T-helper 2 cell treated with Interferon-gamma antibody and Interleukin-4, amounts not matched to agents 5 μg/mL and 100 μg/mL, for 36 hours (primary cell): ENCODE measurements around the gene SH3RF3.

ENCODE experiments used
- DNase-seq: peaks from one replicate; pipeline ENCODE4 v3.0.0; 2021; ENCODE audit warnings: low spot score
- H3K27ac Mint-ChIP-seq: one replicate; pipeline ENCODE4 v1.8.0; 2021; ENCODE audit warnings: mild to moderate bottlenecking, mixed read lengths
- H3K27me3 Mint-ChIP-seq: one replicate; pipeline ENCODE4 v1.8.0; 2021; ENCODE audit warnings: low read depth, mixed read lengths
- H3K36me3 Mint-ChIP-seq: one replicate; pipeline ENCODE4 v1.8.0; 2021; ENCODE audit warnings: low read depth, mixed read lengths
- H3K4me1 Mint-ChIP-seq: one replicate; pipeline ENCODE4 v1.8.0; 2021; ENCODE audit warnings: low read depth, mixed read lengths
- H3K4me3 Mint-ChIP-seq: one replicate; pipeline ENCODE4 v1.8.0; 2022; ENCODE audit warnings: mild to moderate bottlenecking, moderate library complexity, mixed read lengths
- H3K9me3 Mint-ChIP-seq: one replicate; pipeline ENCODE4 v1.8.0; 2021; ENCODE audit warnings: mixed read lengths

The SH3RF3 gene

DNA sequence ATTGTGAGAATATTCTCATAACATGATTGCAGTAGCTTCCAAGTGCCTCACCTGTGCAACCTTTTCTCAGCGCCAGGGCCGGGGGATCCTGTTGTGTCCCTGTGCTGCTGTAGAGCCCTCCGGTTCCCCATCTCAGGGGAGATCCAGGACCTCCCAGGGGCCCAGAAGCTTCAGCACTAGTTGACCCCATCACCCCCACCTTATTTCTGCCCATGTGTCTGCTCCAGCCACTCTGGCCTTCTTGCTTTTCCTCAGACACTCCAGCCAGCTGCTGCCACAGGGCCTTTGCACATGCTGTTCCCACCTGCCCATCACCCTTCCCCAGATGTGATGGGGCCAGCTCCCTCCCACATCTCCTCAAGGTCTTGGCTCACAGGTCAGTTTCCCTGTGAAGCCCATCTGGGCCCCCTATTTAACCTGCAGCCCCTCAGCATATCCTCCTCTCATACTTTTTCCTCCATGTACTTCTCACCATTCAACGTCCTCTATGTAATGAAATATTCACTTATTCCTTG lies 258.3 kb downstream of the SH3RF3 start:
- Mint-ChIP-seq H3K27me3 (peaks cover 2% of the 10 kb centered on the region), H3K4me3 (no peak overlapping the region), H3K4me1 (no peaks in the 10 kb centered on the region), H3K27ac (no peak overlapping the region), H3K36me3 (no peaks in the 10 kb centered on the region), H3K9me3 (no peaks in the 10 kb centered on the region)
- no peak for DNase-seq

DNA sequence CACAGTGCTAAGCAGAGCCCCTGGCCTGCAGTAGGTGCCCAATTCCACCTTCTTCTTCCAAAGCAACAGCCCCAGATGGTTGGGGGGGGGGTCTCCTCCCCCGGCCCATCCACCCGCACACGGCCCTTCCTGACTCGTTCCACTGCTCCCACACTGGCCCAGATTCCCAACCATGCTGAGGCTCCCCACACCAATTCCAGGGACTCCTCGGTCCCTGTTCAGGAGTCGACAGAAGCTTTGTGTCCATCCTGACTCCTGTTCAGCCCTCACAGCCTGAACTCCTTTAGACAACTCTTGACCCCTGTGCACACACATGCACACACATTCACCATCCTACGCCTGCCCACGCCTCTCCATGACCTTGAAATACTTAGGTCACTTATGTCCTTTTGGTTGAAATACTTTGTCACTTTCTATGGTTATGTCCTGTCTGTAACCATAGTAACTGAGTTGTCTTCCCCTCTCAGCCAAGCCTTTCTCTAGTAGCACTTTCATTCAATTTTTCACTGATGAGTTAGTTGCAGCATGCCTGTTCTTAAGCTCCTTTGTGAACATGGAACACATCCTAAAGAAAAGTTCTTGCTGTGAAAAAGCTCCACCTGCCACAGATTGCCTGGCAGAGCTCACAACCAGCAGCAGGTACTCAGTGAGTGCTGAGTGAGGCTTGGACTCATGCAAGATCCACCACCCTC lies 258.9 kb downstream of the SH3RF3 start:
- H3K36me3 Mint-ChIP-seq = no peaks in the 10 kb centered on the region
- H3K9me3 Mint-ChIP-seq = no peaks in the 10 kb centered on the region
- H3K27me3 Mint-ChIP-seq = peaks cover 2% of the 10 kb centered on the region
- H3K27ac Mint-ChIP-seq = no peak overlapping the region
- no peaks in the 10 kb centered on the region for H3K4me1 Mint-ChIP-seq
- H3K4me3 Mint-ChIP-seq = no peak overlapping the region
- no peak for DNase-seq

DNA sequence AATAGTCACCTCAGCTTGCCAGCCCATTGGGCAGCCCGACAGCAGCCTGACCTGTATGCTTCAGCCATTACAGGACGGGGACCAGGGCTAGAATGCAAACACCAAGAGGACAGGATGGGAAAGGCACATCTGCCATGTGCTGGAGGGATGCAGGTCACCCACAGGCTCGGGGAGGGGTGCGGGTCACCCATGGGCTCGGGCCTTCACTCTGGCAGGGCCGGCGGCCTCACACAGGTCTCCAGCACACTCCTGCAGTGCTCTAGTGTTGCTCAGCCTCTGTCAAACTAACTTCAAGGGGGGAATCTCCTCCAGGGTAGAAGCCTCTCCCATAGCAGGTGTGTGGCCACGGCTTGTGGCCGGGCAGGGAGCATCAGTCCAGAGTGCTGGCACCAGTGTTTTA lies 262.2 kb downstream of the SH3RF3 start:
- no peak for DNase-seq

DNA sequence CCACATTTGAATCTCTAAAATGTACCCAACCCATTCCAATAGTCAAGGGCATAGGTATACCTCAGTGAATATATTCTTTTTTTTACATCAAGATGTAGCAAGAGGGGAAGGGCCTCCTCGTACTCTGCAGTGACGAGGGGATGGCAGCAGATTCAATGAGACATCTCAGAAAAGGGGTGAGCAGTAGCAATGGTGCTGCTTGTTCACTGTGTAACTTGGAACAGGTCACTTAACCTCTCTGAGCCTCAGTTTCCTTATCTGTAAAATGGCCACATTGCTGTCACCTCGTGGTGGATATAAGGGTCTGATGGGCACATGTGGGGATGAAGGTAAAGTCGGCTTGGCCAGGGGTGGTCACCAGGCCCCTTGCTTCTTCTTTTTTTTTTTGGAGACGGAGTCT lies 263.1 kb downstream of the SH3RF3 start:
- no peak overlapping the region for H3K4me3 Mint-ChIP-seq
- H3K27ac Mint-ChIP-seq = no peak overlapping the region
- DNase-seq = no peak

More for the DNA sequence above, 262.2 kb downstream of the SH3RF3 start:
- H3K4me3 Mint-ChIP-seq = no peak overlapping the region
- H3K27ac Mint-ChIP-seq = no peak overlapping the region
- no peaks in the 10 kb centered on the region for H3K9me3 Mint-ChIP-seq
- H3K4me1 Mint-ChIP-seq = no peaks in the 10 kb centered on the region
- H3K36me3 Mint-ChIP-seq = no peaks in the 10 kb centered on the region
- no peaks in the 10 kb centered on the region for H3K27me3 Mint-ChIP-seq

DNA sequence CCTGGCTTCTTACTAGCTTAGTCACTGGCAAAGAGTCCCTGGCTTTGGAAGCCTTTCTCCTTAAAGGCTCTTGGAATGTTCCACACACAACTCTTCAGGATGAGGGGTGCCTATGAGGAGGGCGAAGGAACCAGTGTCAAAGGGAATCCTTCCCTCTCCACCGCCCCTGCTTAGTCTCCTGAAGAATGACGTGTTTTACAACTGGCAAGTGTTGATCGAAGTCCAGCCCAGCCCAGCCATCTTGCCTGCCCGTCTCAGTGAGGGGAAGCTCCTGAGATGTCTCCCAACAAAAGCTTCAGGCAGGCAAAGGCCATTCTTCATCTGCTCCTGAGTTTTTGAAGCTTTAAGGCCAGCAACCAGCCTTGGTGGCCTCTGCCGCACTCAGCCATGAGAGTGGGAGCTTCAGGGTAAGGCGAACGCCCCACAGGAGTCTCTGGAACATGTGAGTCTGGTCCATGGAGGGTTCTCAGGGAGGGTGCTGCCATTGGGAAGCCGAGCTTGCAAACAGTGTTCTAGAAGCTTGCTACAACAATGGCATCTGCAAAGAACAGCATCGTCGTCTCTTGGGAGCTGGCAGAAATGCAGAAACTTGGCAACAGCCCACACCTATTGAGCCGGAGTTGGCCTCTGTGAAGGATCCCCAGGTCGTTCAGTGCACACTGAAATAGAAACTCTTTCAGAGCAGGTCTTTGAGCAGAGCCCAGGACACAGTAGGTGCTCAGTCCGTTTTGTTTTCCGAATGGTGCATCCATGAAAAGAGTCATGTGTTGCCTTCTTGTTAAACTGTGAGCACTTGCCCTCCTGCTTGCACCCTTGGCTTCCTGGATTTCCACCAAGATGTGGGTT lies 264.0 kb downstream of the SH3RF3 start:
- no peak overlapping the region for H3K27ac Mint-ChIP-seq
- no peaks in the 10 kb centered on the region for H3K36me3 Mint-ChIP-seq
- H3K4me1 Mint-ChIP-seq = no peaks in the 10 kb centered on the region
- DNase-seq = no peak
- no peak overlapping the region for H3K4me3 Mint-ChIP-seq
- no peaks in the 10 kb centered on the region for H3K9me3 Mint-ChIP-seq
- no peaks in the 10 kb centered on the region for H3K27me3 Mint-ChIP-seq

More for the DNA sequence above, 263.1 kb downstream of the SH3RF3 start:
- Mint-ChIP-seq H3K27me3 (no peaks in the 10 kb centered on the region), H3K9me3 (no peaks in the 10 kb centered on the region), H3K36me3 (no peaks in the 10 kb centered on the region), H3K4me1 (no peaks in the 10 kb centered on the region)

DNA sequence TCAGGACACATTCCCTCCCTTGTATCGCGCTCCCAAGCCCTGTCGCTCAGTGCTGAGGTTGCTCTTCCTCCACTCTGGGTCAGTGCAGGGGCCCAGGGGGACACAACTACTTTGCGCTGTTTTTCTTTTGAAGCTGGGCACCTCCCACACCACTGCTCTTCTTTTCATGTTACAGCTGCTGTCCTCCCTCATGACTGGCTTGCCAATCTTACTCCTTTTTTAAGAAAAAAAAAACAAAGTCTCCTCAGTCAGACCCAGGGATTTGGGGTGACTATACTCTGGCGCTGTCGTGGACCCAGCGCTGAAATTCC lies 264.6 kb downstream of the SH3RF3 start:
- no peaks in the 10 kb centered on the region for H3K9me3 Mint-ChIP-seq
- no peaks in the 10 kb centered on the region for H3K4me1 Mint-ChIP-seq
- H3K4me3 Mint-ChIP-seq = no peak overlapping the region
- DNase-seq = no peak
- no peaks in the 10 kb centered on the region for H3K27me3 Mint-ChIP-seq
- H3K36me3 Mint-ChIP-seq = no peaks in the 10 kb centered on the region
- no peak overlapping the region for H3K27ac Mint-ChIP-seq

DNA sequence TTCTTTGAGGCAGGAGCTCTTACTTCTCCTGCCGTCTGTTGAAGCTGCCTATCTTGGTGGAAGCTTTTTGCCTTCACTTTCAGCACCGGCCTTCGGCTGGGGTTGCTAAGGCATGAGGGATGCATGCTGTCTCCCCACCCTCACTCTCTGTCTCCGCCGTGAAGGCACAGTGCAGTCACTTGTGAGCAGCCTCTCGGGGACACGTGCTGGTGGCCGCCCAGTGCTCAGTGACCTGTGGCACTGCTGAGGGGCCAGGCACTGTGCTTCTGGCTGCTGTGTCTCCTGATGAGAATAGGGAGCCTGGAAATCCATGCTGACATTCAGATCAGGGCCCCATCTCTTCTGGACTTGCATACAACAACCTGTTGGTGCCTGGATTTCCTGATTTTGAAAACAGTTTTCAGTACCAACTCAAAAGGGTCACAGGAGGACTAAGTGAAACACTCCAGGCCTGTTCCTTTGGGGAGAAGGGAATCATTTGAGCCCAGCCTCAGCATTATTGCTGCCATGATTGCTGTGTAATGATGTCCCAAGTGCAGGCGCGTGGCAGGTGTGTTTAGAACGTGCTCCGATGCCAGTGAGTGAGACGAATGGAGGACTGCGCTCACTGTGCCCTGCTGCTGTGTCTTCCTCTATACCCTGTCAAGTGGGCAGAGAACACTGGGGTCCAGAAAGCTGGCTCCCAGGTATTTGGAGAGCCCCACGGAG lies 266.6 kb downstream of the SH3RF3 start:
- H3K4me3 Mint-ChIP-seq = no peak overlapping the region
- H3K27ac Mint-ChIP-seq = no peak overlapping the region
- H3K9me3 Mint-ChIP-seq = no peaks in the 10 kb centered on the region
- no peak for DNase-seq
- no peaks in the 10 kb centered on the region for H3K36me3 Mint-ChIP-seq
- H3K27me3 Mint-ChIP-seq = no peaks in the 10 kb centered on the region
- no peaks in the 10 kb centered on the region for H3K4me1 Mint-ChIP-seq

DNA sequence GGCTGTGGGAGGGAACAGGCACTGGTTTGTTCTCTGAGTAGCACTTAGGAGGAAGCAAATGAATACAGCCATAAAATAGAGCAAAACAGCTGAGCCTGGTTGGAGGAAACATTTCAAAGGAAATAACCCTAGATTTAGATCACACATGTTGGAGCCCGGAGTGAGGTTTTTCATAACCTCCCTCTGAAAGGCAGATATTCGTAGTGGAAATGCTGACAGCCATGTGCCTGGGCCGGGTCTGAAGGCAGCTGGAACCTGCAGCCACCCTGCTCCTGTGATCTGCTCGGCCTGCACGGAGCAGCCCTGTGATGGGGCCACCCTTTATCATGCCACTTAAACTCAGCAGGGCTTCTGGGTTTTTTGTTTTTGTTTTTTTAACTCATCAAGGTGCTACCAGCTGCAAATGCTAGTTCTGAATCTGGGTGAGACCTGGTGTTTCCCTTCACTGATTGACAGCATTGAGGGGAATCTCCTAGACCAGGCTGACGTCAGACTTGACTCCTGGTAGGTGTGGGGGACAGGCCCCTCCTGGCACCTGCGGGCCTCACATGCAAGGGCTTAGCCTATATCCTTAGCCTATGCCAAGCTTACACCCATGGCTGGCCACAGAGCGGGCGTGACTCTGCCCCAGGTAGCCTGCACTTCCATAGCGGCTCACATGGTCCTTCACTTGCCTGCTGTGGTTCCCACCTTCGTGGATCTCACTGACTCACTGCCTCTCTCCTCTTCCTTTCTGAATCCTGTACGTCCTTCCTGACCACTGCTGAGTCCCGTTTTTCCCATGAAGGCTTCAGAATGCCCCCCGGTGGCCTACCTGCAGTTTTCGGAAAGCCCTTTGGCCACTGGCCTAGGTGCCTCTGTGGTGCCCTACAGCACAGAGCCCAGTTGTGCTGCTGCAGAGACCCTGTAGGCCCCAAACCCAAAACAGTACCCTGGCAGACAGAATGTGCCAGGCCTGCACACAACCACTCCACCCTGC lies 267.5 kb downstream of the SH3RF3 start:
- peak overlapping the region; percentile 31 for H3K27ac Mint-ChIP-seq
- H3K9me3 Mint-ChIP-seq = no peaks in the 10 kb centered on the region
- no peak for DNase-seq
- no peaks in the 10 kb centered on the region for H3K4me1 Mint-ChIP-seq
- H3K36me3 Mint-ChIP-seq = no peaks in the 10 kb centered on the region
- no peaks in the 10 kb centered on the region for H3K27me3 Mint-ChIP-seq
- no peak overlapping the region for H3K4me3 Mint-ChIP-seq

DNA sequence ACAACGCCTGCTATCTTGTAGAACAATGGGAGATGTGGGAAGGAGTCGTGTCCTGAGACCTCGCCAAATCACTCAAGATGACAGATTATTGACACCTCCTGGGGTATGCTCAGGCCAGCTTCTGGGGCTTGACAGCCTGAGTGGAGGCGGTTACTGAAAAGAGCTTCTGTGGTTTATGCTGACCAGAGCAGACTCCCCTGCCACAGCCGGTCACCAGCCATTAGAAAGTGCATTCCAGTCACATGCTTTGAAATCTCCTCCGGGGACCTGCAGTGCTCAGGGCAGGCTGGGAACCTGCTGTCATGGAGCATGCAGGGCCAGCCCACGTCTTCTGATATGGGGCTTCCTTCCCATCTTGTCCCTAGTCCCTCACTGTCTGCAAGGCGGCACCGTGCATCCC lies 268.9 kb downstream of the SH3RF3 start:
- Mint-ChIP-seq H3K9me3 (no peaks in the 10 kb centered on the region), H3K27me3 (no peaks in the 10 kb centered on the region), H3K4me1 (no peaks in the 10 kb centered on the region), H3K27ac (no peak overlapping the region), H3K4me3 (no peak overlapping the region), H3K36me3 (no peaks in the 10 kb centered on the region)
- DNase-seq = no peak

DNA sequence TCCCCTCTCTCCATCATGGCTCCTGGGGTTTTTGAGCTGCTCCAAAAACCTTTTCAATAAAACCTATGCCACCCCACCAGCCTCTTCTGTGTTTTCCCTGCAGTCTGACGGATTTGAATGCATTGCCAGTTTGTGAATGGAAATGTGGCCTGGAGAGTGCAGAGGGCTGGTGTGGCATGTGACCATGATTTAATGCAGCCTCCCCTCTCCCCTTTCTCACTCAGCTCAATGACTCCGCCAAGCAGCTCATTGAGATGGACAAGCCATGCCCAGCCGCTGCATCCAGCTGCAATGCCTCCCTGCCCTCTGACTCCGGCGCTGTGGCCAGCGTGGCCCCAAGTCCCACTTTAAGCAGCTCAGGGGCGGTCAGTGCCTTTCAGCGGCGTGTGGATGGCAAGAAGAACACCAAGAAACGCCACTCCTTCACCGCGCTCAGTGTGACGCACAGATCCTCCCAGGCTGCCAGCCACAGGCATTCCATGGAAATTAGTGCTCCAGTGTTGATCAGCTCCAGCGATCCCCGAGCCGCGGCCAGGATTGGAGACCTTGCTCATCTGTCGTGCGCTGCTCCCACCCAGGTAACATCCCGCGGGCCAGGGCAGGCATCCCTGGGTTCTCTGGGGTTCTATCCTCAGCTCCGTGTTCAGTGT lies 269.5 kb downstream of the SH3RF3 start:
- H3K27me3 Mint-ChIP-seq = no peaks in the 10 kb centered on the region
- no peak for DNase-seq
- no peak overlapping the region for H3K27ac Mint-ChIP-seq
- H3K4me1 Mint-ChIP-seq = no peaks in the 10 kb centered on the region
- H3K4me3 Mint-ChIP-seq = no peak overlapping the region
- H3K9me3 Mint-ChIP-seq = no peaks in the 10 kb centered on the region
- H3K36me3 Mint-ChIP-seq = no peaks in the 10 kb centered on the region

DNA sequence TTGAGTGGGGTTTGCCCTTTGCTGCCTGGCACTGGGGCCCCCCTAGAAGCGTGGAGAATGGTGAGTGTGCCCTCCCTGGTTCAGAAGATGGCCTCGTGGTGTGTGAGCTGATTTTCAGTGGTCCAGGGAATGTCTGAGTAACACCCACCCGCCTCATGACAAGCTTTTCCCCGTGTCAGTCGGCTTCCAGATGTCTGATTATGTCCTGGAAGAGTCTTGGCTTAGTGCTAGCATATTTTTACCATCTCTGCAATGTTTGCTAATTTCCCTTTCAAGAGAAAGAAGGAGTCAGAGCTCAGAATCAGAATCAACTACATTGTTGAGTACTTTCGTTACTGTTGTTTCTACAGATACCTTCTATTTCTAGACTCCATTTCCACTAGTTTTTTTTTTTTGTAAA lies 270.1 kb downstream of the SH3RF3 start:
- no peak overlapping the region for H3K27ac Mint-ChIP-seq
- DNase-seq = no peak
- no peaks in the 10 kb centered on the region for H3K27me3 Mint-ChIP-seq
- no peaks in the 10 kb centered on the region for H3K9me3 Mint-ChIP-seq
- no peak overlapping the region for H3K4me3 Mint-ChIP-seq
- H3K36me3 Mint-ChIP-seq = no peaks in the 10 kb centered on the region
- H3K4me1 Mint-ChIP-seq = no peaks in the 10 kb centered on the region

DNA sequence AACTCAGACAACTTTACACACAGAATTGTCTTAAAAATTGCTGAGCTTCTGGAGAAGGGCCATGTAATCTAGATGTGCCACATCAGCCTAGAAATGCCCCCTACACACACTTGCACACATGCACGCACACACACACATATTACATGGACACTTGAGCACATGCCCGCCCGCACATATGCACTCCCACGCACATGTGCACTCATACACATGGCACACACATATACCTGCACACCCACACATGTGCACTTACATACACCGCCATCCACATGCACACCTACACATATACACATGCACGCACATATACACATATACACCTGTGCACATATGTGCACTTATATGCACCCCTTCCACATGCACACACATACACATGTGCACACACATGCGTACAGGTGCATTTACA lies 271.1 kb downstream of the SH3RF3 start:
- no peak overlapping the region for H3K27ac Mint-ChIP-seq
- H3K9me3 Mint-ChIP-seq = no peaks in the 10 kb centered on the region
- no peak for DNase-seq
- no peaks in the 10 kb centered on the region for H3K36me3 Mint-ChIP-seq
- H3K27me3 Mint-ChIP-seq = no peaks in the 10 kb centered on the region
- no peak overlapping the region for H3K4me3 Mint-ChIP-seq
- no peaks in the 10 kb centered on the region for H3K4me1 Mint-ChIP-seq

DNA sequence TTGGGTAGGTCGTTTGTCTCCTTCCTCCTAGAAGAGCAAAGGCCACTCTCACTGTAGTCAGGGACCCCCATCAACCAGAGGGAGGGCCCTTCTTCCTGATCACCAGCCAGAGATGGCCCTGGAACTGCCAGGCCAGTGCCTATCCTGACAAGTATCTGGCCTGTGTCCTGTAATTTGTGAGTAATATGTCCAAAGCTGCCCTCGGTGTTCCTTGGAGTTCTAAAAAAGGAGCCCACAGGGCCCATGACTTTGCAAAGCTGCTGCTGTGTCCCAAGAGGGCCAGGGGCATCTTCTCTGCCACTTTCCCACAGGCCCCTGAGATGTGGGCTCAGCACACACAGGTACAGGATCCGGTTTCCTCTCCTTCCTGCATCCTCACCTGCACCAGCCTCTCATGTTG lies 272.4 kb downstream of the SH3RF3 start:
- H3K9me3 Mint-ChIP-seq = no peaks in the 10 kb centered on the region
- DNase-seq = no peak
- no peaks in the 10 kb centered on the region for H3K27me3 Mint-ChIP-seq
- H3K36me3 Mint-ChIP-seq = no peaks in the 10 kb centered on the region
- no peaks in the 10 kb centered on the region for H3K4me1 Mint-ChIP-seq
- no peak overlapping the region for H3K4me3 Mint-ChIP-seq
- H3K27ac Mint-ChIP-seq = no peak overlapping the region
